ENCODE results near the gene ADAMTSL5.

- TF ChIP-seq POLR2A (IDR thresholded peaks at IDR 0.05) (no peak), CTCF (IDR thresholded peaks at IDR 0.05) (no peak), POLR2AphosphoS5 (IDR thresholded peaks at IDR 0.05) (no peak), EP300 (IDR thresholded peaks at IDR 0.05) (no peak)
Measured at GRCh38 chr19:1469255-1470054, 43.4 kb downstream of the ADAMTSL5 start.

All from stomach (tissue), 4 donors.